ENCODE data around the gene SLC25A52. TPM values are rescaled to one million over a fixed set of nuclear protein-coding genes. Genes with fewer than 3 reads are reported as not detected.

Gene SLC25A52
- total RNA-seq, 1 donor from 2014 or later, result not detected

GRCh38 chr18:31723639-31723989 lies 37.1 kb downstream of the SLC25A52 start:
- Mint-ChIP-seq H3K9me3 (peaks cover 9% of the 10 kb centered on the region), H3K36me3 (ENCODE audit: low read depth) (peaks cover 9% of the 10 kb centered on the region), H3K27me3 (ENCODE audit: low read depth) (no peaks in the 10 kb centered on the region), H3K4me3 (no peak overlapping the region), H3K27ac (ENCODE audit: unreplicated experiment) (no peak overlapping the region), H3K4me1 (no peaks in the 10 kb centered on the region)
- TF ChIP-seq, protein P1, sequence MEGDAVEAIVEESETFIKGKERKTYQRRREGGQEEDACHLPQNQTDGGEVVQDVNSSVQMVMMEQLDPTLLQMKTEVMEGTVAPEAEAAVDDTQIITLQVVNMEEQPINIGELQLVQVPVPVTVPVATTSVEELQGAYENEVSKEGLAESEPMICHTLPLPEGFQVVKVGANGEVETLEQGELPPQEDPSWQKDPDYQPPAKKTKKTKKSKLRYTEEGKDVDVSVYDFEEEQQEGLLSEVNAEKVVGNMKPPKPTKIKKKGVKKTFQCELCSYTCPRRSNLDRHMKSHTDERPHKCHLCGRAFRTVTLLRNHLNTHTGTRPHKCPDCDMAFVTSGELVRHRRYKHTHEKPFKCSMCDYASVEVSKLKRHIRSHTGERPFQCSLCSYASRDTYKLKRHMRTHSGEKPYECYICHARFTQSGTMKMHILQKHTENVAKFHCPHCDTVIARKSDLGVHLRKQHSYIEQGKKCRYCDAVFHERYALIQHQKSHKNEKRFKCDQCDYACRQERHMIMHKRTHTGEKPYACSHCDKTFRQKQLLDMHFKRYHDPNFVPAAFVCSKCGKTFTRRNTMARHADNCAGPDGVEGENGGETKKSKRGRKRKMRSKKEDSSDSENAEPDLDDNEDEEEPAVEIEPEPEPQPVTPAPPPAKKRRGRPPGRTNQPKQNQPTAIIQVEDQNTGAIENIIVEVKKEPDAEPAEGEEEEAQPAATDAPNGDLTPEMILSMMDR (conservative IDR thresholded peaks at IDR 0.05), result no peak
- no peak for DNase-seq (ENCODE audit: low read depth, low spot score)

GRCh38 chr18:31722369-31722957 lies 38.2 kb downstream of the SLC25A52 start:
- no peak overlapping the region for H3K27ac Mint-ChIP-seq (ENCODE audit: unreplicated experiment)
- no peak overlapping the region for H3K4me3 Mint-ChIP-seq
- peak; percentile 87 for DNase-seq (ENCODE audit: low read depth, low spot score)
- H3K27me3 Mint-ChIP-seq (ENCODE audit: low read depth), result no peaks in the 10 kb centered on the region
- H3K36me3 Mint-ChIP-seq (ENCODE audit: low read depth), result peaks cover 9% of the 10 kb centered on the region
- TF ChIP-seq, protein P1 (conservative IDR thresholded peaks at IDR 0.05), result peak; percentile 87
- H3K9me3 Mint-ChIP-seq, result peaks cover 9% of the 10 kb centered on the region
- H3K4me1 Mint-ChIP-seq, result no peaks in the 10 kb centered on the region

DNA sequence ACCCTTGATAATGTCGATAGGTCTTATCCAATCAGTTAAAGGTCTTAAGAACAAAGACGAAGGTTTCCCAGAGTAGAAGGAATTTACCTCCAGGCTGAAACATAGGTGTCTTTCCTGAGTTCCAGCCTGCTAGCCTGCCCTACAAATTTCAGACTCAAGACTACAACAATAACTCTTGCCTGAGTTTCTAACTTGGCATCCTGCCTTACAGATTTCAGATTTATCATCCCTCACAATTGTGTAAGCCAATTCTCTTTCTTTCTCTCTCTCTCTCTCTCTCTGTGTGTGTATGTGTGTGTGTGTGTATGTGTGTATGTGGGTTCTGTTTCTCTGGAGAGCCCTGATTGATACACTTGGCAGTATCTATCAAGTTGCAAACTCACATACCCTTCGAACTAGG lies 39.1 kb downstream of the SLC25A52 start:
- no peak overlapping the region for H3K4me3 Mint-ChIP-seq
- H3K27me3 Mint-ChIP-seq (ENCODE audit: low read depth), result no peaks in the 10 kb centered on the region
- DNase-seq (ENCODE audit: low read depth, low spot score), result no peak
- no peak overlapping the region for H3K27ac Mint-ChIP-seq (ENCODE audit: unreplicated experiment)
- no peaks in the 10 kb centered on the region for H3K4me1 Mint-ChIP-seq
- peaks cover 9% of the 10 kb centered on the region for H3K36me3 Mint-ChIP-seq (ENCODE audit: low read depth)
- TF ChIP-seq, protein P1 (conservative IDR thresholded peaks at IDR 0.05), result no peak
- peaks cover 9% of the 10 kb centered on the region for H3K9me3 Mint-ChIP-seq

DNA sequence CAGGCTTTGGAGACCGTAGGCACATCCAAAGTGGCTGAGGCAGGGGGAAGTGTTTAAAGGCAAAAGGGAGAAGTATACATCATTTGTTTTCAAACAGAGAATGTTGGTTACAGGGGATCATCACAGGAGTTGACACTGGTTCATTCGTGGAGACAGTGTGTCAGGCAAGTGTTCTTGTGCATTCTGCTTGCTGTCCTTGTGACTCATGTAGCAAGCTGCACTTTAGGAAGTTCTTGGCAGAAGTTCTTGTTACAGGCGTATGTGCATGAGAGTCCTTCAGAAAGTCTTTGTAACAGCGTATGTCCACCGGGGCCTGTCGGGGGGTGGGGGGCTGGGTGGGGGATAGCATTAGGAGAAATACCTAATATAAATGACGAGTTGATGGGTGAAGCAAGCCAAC lies 39.8 kb downstream of the SLC25A52 start:
- Mint-ChIP-seq H3K27ac (ENCODE audit: unreplicated experiment) (no peak overlapping the region), H3K4me3 (no peak overlapping the region), H3K27me3 (ENCODE audit: low read depth) (no peaks in the 10 kb centered on the region), H3K9me3 (peaks cover 9% of the 10 kb centered on the region), H3K4me1 (no peaks in the 10 kb centered on the region), H3K36me3 (ENCODE audit: low read depth) (peaks cover 9% of the 10 kb centered on the region)
- no peak for DNase-seq (ENCODE audit: low read depth, low spot score)
- TF ChIP-seq, protein P1 (conservative IDR thresholded peaks at IDR 0.05), result no peak

- H3K4me1 Mint-ChIP-seq, result no peaks in the 10 kb centered on the region
- H3K36me3 Mint-ChIP-seq (ENCODE audit: low read depth), result peaks cover 9% of the 10 kb centered on the region
- H3K27me3 Mint-ChIP-seq (ENCODE audit: low read depth), result no peaks in the 10 kb centered on the region
- H3K4me3 Mint-ChIP-seq, result no peak overlapping the region
- TF ChIP-seq, protein P1 (conservative IDR thresholded peaks at IDR 0.05), result no peak
- DNase-seq (ENCODE audit: low read depth, low spot score), result no peak
- H3K27ac Mint-ChIP-seq (ENCODE audit: unreplicated experiment), result no peak overlapping the region
- H3K9me3 Mint-ChIP-seq, result peaks cover 9% of the 10 kb centered on the region
These were observed 41.2 kb downstream of the SLC25A52 start for GRCh38 chr18:31719363-31720006.
